HepG2 (cell line): ENCODE data around the gene SEPTIN12. TPM values are rescaled to one million over a fixed set of nuclear protein-coding genes. Genes with fewer than 3 reads are reported as not detected.
A peak's percentile ranks its signal among the peaks of the same experiment; 100 is the strongest.

Experiments
- ARNT2 ChIP-seq: sonication (generic); formaldehyde crosslinking; IDR thresholded peaks from 2 replicates; pipeline ENCODE4 v1.8.0; 2022; ENCODE audit warnings: mild to moderate bottlenecking, low read depth, missing genetic modification reagents, moderate library complexity
- CSRNP1 ChIP-seq: sonication (generic); formaldehyde crosslinking; IDR thresholded peaks from 2 replicates; pipeline ENCODE4 v1.8.1; 2023; ENCODE audit warnings: mild to moderate bottlenecking, missing genetic modification reagents
- DBP ChIP-seq: sonication (generic); formaldehyde crosslinking; IDR thresholded peaks from 2 replicates; pipeline ENCODE4 v1.4.0; 2020; ENCODE audit warnings: missing genetic modification reagents; ENCODE audit errors: not compliant biosample characterization
- E2F1 ChIP-seq: sonication (generic); formaldehyde crosslinking; IDR thresholded peaks from 2 replicates; pipeline ENCODE4 v1.5.0; 2020; ENCODE audit warnings: missing genetic modification reagents
- EZH2 ChIP-seq: conservative IDR thresholded peaks from 2 replicates; pipeline ENCODE4 v1.6.1; 2012; ENCODE audit warnings: mild to moderate bottlenecking, low read depth, low read length, moderate library complexity
- FOXP4 ChIP-seq: sonication (generic); formaldehyde crosslinking; IDR thresholded peaks from 2 replicates; pipeline ENCODE4 v1.4.0; 2020; ENCODE audit warnings: missing genetic modification reagents
- HDAC1 ChIP-seq: sonication (generic); formaldehyde crosslinking; IDR thresholded peaks from 2 replicates; pipeline ENCODE4 v1.5.1; 2020; ENCODE audit warnings: mild to moderate bottlenecking, missing genetic modification reagents
- HINFP ChIP-seq: sonication (generic); formaldehyde crosslinking; IDR thresholded peaks from 2 replicates; pipeline ENCODE4 v1.4.0; 2020; ENCODE audit warnings: low read depth, mild to moderate bottlenecking, missing genetic modification reagents
- KLF12 ChIP-seq: sonication (generic); formaldehyde crosslinking; IDR thresholded peaks from 2 replicates; pipeline ENCODE4 v1.4.0; 2020; ENCODE audit warnings: missing genetic modification reagents, borderline replicate concordance
- MAF1 ChIP-seq: sonication (generic); formaldehyde crosslinking; IDR thresholded peaks from 2 replicates; pipeline ENCODE4 v1.5.0; 2020; ENCODE audit warnings: missing genetic modification reagents, borderline replicate concordance
- NR3C1 ChIP-seq: sonication (generic); formaldehyde crosslinking; IDR thresholded peaks from 2 replicates; pipeline ENCODE4 v1.4.0; 2020; ENCODE audit warnings: missing genetic modification reagents
- SCMH1 ChIP-seq: sonication (generic); formaldehyde crosslinking; IDR thresholded peaks from 2 replicates; pipeline ENCODE4 v1.9.0; 2021; ENCODE audit warnings: missing genetic modification reagents, mild to moderate bottlenecking, borderline replicate concordance
- TCF12 ChIP-seq, 2 experiments: fragments of 450-650 bp in 1 of 2; sonication (generic) in 1 of 2; formaldehyde crosslinking in 1 of 2; IDR thresholded peaks; 2 replicates each; pipeline versions ENCODE4 v1.6.1 to v1.8.0; 2017 to 2022; ENCODE audit warnings: antibody characterized with exemption in 1 of 2, mild to moderate bottlenecking in 1 of 2, missing genetic modification reagents in 1 of 2, moderate library complexity in 1 of 2
- TERF1 ChIP-seq: sonication (generic); formaldehyde crosslinking; IDR thresholded peaks from 2 replicates; pipeline ENCODE4 v1.8.0; 2022; ENCODE audit warnings: mild to moderate bottlenecking, missing genetic modification reagents, moderate library complexity
- ZNF251 ChIP-seq: sonication (generic); formaldehyde crosslinking; IDR thresholded peaks from 2 replicates; pipeline ENCODE4 v1.9.0; 2021; ENCODE audit warnings: mild to moderate bottlenecking, missing genetic modification reagents
- ZNF605 ChIP-seq: sonication (generic); formaldehyde crosslinking; IDR thresholded peaks from 2 replicates; pipeline ENCODE4 v1.8.0; 2022; ENCODE audit warnings: mild to moderate bottlenecking, missing genetic modification reagents
- ZNF691 ChIP-seq: sonication (generic); formaldehyde crosslinking; IDR thresholded peaks from 2 replicates; pipeline ENCODE4 v1.4.0; 2020; ENCODE audit warnings: missing genetic modification reagents, low read depth, mild to moderate bottlenecking, borderline replicate concordance
- polyA plus RNA-seq, 8 experiments: library from polyadenylated mRNA; depleted of rRNA in 3 of 8; stranded (reverse) in 7 of 8; unstranded in 1 of 8; fragments of >200 nt; fragmentation: Illumina TruSeq in 4 of 8; extraction: Trizol in 4 of 8; gene quantifications; 2 replicates each; pipeline versions ENCODE4 v1.2.1 to v1.2.3, GENCODE V29; 2011 to 2016; ENCODE audit warnings: low read depth in 4 of 8, missing spikeins in 1 of 8, mixed read lengths in 1 of 8; ENCODE audit not compliant: insufficient read depth in 1 of 8
- total RNA-seq, 5 experiments: library from RNA; depleted of rRNA; stranded (reverse); fragments of >200 nt; fragmentation: Illumina TruSeq; extraction: Trizol; gene quantifications; 2 replicates each; pipeline ENCODE4 v1.2.3, GENCODE V29; 2016; ENCODE audit warnings: low read depth in 1 of 5

The SEPTIN12 gene
- total and polyA plus RNA-seq, 2 of the 13 experiments (the other 11 are each of a cell fraction or from before 2014, with no cell fraction given): 0.22 TPM; not detected in 1

- TF ChIP-seq KLF12 (no peak), HINFP (no peak), FOXP4 (CRISPR knock-in tag) (0 out of 2 replicates have a peak, but pooled peaks have one; percentile 10), ZNF605 (0 out of 2 replicates have a peak, but pooled peaks have one; percentile 9), EZH2 (no peak), CSRNP1 (CRISPR knock-in tag) (no peak), SCMH1 (no peak), NR3C1 (CRISPR knock-in tag) (no peak), ZNF691 (no peak), TCF12 (IDR thresholded peaks at IDR 0.05) (no peak), TCF12 (CRISPR knock-in tag; IDR thresholded peaks at IDR 0.05) (no peak), ZNF251 (no peak), MAF1 (CRISPR knock-in tag) (no peak), TERF1 (no peak), ARNT2 (CRISPR knock-in tag) (peak; percentile 53; the same call in 1 of the 2 replicates), HDAC1 (0 out of 2 replicates have a peak, but pooled peaks have one; percentile 29), DBP (CRISPR knock-in tag) (no peak), E2F1 (CRISPR knock-in tag) (no peak)
These were observed 765 bp upstream of the SEPTIN12 start (continued) for GRCh38 chr16:4788910-4789309.
